ENCODE results near the gene SLC4A2.

The SLC4A2 gene

DNA sequence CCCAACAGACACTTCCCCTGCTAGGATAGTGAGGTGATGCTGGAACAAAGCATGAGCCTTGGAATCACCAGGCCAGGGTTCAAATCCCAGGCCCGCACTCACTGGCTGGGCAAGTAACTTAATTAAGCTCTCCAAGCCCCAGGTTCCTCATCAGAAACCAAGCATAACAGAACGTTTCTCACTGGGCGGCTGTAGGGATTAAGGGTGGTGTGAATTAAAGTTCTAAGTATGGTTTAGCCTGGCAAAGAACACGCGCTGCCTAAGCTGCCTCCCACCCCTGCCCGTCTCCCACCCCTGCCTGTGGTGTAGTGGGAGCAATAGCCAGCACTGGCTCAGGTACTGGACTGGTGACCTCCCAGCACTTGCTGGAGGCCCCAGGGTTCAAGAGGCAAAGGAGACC is 5.6 kb downstream of the SLC4A2 start:
- DNase-seq (ENCODE audit: low spot score in 2 of 2) (no peak), ATAC-seq (replicated peaks; ENCODE audit: extremely low read depth, poor library complexity, severe bottlenecking) (no peak)
- no peak overlapping the region for H3K4me3 Mint-ChIP-seq
- no peaks in the 10 kb centered on the region for H3K27me3 Mint-ChIP-seq
- no peaks in the 10 kb centered on the region for H3K9me3 Mint-ChIP-seq
- peaks cover 26% of the 10 kb centered on the region for H3K36me3 Mint-ChIP-seq (ENCODE audit: insufficient read depth)
- peaks cover 16% of the 10 kb centered on the region for H3K4me1 Mint-ChIP-seq
- H3K27ac Mint-ChIP-seq (ENCODE audit: low read depth): no peak overlapping the region

DNA sequence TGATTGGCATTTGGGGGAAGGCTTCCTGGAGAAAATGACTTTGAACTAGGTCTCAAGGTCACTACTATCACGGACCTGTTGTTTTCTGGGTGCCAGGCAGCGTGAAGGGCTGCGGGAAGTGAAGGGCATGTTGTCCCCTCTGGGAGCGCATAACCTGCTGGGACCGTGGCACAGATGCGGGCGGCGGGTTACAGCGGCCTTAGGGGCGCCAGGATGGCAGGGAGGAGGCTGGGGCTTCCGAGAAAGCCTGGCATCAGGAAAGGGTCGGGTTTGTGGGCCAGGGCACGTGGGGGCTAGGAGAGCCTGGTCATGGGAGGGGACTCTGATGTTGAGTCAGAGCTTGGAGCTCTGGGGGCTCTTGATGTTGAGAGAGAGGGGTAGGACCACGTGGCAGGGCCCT is 6.1 kb downstream of the SLC4A2 start:
- peaks cover 16% of the 10 kb centered on the region for H3K4me1 Mint-ChIP-seq
- no peaks in the 10 kb centered on the region for H3K9me3 Mint-ChIP-seq
- no peaks in the 10 kb centered on the region for H3K27me3 Mint-ChIP-seq
- H3K4me3 Mint-ChIP-seq: no peak overlapping the region
- ATAC-seq (replicated peaks; ENCODE audit: extremely low read depth, poor library complexity, severe bottlenecking) (no peak), DNase-seq (ENCODE audit: low spot score in 2 of 2) (no peak)
- no peak overlapping the region for H3K27ac Mint-ChIP-seq (ENCODE audit: low read depth)
- peaks cover 28% of the 10 kb centered on the region for H3K36me3 Mint-ChIP-seq (ENCODE audit: insufficient read depth)

DNA sequence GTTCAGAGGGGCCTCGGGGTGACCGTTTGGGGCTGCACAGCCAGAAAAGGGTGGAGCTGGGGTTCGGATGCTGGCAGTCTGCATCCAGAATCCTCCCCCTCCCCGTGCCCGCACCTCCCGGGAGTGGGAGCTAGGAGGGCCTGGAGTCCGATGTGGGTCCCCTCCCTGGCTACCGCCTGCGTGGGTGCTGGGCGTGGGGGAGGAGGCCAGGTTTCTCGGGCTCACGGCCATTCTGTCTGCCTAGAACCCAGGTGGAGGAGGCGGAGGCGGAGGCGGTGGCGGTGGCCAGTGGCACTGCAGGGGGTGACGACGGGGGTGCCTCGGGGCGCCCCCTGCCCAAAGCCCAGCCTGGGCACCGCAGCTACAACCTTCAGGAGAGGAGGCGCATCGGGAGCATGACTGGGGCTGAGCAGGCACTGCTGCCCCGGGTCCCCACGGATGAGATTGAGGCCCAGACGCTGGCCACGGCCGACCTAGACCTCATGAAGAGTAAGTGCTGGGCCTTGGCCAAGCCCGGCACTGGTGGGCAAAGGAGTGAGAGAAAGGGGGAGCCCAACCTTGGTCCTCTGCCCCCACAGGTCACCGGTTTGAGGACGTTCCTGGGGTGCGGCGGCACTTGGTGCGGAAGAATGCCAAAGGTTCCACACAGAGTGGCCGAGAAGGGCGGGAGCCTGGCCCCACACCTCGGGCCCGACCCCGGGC is 7.0 kb downstream of the SLC4A2 start:
- Mint-ChIP-seq H3K36me3 (ENCODE audit: insufficient read depth) (peaks cover 28% of the 10 kb centered on the region), H3K4me1 (peaks cover 7% of the 10 kb centered on the region), H3K9me3 (no peaks in the 10 kb centered on the region), H3K27ac (ENCODE audit: low read depth) (no peak overlapping the region), H3K27me3 (no peaks in the 10 kb centered on the region), H3K4me3 (no peak overlapping the region)
- DNase-seq (ENCODE audit: low spot score in 2 of 2): no peak
- no peak for ATAC-seq (replicated peaks; ENCODE audit: extremely low read depth, poor library complexity, severe bottlenecking)

DNA sequence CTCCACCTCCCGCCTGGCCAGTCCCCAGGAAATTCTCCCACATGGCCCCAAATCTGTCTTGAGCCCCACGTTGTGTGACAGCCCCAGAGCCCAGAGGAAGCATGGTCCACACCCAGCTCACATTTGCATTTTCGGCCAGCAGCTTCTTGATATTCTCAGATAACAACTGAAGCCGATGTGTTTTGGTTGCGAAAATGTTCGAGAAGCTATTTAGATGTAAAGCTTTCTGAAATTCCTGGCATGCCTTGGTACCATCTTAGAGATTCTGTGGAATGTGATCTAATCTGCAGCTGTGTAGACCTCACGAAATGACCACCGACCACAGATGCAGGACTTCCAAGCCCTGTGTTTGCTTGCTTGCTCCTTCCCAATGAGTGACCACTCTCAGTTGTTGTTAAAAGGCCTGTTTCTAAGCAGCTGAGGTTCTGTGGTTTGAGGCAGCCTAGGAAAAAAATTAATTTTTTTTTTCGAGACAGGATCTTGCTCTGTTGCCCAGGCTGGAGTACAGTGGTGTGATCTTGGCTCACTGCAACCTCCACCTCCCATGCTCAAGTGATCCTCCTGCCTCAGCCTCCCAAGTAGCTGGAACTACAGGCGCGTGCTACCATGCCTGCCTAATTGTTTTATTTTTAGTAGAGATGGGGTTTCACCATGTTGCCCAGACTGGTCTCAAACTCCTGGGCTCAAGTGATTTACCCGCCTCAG is 8.8 kb downstream of the SLC4A2 start:
- H3K9me3 Mint-ChIP-seq: no peaks in the 10 kb centered on the region
- H3K36me3 Mint-ChIP-seq (ENCODE audit: insufficient read depth): peaks cover 34% of the 10 kb centered on the region
- no peaks in the 10 kb centered on the region for H3K27me3 Mint-ChIP-seq
- H3K4me3 Mint-ChIP-seq: no peak overlapping the region
- no peaks in the 10 kb centered on the region for H3K4me1 Mint-ChIP-seq
- DNase-seq (ENCODE audit: low spot score in 2 of 2): no peak
- H3K27ac Mint-ChIP-seq (ENCODE audit: low read depth): no peak overlapping the region
- ATAC-seq (replicated peaks; ENCODE audit: extremely low read depth, poor library complexity, severe bottlenecking): no peak

DNA sequence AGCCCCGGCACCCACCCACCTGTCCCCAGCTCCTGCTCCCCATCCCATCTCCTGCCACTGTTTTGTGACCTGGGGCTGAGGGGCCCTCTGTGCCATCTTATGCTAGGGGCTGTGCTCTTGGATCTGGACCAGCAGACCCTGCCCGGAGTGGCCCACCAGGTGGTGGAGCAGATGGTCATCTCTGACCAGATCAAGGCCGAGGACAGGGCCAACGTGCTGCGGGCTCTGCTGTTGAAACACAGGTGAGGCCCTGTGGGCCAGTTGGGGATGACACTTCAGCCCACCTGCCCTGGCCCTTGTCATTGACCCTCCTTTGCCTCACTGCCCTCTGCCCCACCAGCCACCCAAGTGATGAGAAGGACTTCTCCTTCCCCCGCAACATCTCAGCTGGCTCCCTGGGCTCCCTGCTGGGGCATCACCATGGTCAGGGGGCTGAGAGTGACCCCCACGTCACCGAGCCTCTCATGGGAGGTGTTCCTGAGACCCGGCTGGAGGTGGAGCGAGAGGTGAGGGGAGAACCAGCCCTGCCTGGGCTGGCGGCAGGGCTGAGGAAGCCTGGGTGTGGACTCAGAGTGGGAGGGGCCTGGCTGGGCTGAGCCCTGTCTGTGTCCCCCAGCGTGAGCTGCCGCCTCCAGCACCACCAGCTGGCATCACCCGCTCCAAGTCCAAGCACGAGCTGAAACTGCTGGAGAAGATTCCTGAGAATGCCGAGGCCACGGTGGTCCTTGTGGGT is 10.6 kb downstream of the SLC4A2 start:
- H3K27me3 Mint-ChIP-seq: no peaks in the 10 kb centered on the region
- no peaks in the 10 kb centered on the region for H3K4me1 Mint-ChIP-seq
- no peak overlapping the region for H3K27ac Mint-ChIP-seq (ENCODE audit: low read depth)
- H3K36me3 Mint-ChIP-seq (ENCODE audit: insufficient read depth): peaks cover 36% of the 10 kb centered on the region
- no peak overlapping the region for H3K4me3 Mint-ChIP-seq
- H3K9me3 Mint-ChIP-seq: no peaks in the 10 kb centered on the region
- DNase-seq (ENCODE audit: low spot score in 2 of 2) (no peak), ATAC-seq (replicated peaks; ENCODE audit: extremely low read depth, poor library complexity, severe bottlenecking) (no peak)

DNA sequence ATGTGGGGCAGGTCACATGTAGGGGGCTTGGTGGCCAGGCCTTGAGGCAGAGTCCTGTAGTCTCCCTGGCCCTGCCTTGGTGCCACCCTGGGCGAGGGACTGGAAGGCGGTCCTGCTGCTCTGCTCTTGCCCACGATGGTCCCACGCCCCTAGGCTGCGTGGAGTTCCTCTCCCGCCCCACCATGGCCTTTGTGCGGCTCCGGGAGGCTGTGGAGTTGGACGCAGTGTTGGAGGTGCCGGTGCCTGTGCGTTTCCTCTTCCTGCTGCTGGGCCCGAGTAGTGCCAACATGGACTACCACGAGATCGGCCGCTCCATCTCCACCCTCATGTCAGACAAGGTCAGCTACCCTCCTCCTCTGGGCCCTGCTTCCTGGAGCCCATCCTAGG is 11.2 kb downstream of the SLC4A2 start:
- Mint-ChIP-seq H3K4me3 (no peak overlapping the region), H3K36me3 (ENCODE audit: insufficient read depth) (peaks cover 37% of the 10 kb centered on the region), H3K9me3 (no peaks in the 10 kb centered on the region), H3K27me3 (no peaks in the 10 kb centered on the region), H3K27ac (ENCODE audit: low read depth) (no peak overlapping the region), H3K4me1 (no peaks in the 10 kb centered on the region)
- ATAC-seq (replicated peaks; ENCODE audit: extremely low read depth, poor library complexity, severe bottlenecking) (no peak), DNase-seq (ENCODE audit: low spot score in 2 of 2) (no peak)

DNA sequence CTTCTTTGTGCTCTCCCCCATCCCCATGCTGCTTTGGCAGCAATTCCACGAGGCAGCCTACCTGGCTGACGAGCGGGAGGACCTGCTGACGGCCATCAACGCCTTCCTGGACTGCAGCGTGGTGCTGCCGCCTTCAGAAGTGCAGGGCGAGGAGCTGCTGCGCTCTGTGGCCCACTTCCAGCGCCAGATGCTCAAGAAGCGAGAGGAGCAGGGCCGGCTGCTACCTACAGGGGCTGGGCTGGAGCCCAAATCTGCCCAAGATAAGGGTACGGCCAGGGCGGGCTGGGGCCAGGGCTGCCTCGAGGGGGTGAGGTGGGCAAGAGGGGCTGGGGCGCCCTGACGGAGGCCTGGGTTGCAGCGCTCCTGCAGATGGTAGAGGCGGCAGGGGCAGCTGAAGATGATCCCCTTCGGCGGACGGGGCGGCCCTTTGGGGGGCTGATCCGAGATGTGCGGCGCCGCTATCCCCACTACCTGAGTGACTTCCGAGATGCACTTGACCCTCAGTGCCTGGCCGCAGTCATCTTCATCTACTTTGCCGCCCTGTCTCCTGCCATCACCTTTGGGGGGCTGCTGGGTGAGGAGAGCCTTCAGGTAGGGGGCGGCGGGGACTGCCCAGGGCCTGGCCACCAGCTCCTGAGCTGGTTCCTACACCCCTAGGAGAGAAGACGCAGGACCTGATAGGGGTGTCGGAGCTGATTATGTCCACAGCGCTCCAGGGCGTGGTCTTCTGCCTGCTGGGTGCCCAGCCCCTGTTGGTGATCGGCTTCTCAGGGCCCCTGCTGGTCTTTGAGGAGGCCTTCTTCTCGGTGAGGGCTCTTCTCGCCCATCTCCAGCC is 11.9 kb downstream of the SLC4A2 start:
- H3K27ac Mint-ChIP-seq (ENCODE audit: low read depth): no peak overlapping the region
- H3K36me3 Mint-ChIP-seq (ENCODE audit: insufficient read depth): peaks cover 35% of the 10 kb centered on the region
- no peak for DNase-seq (ENCODE audit: low spot score in 2 of 2)
- no peaks in the 10 kb centered on the region for H3K27me3 Mint-ChIP-seq
- H3K4me1 Mint-ChIP-seq: no peaks in the 10 kb centered on the region
- ATAC-seq (replicated peaks; ENCODE audit: extremely low read depth, poor library complexity, severe bottlenecking): no peak
- H3K9me3 Mint-ChIP-seq: no peaks in the 10 kb centered on the region
- H3K4me3 Mint-ChIP-seq: no peak overlapping the region

DNA sequence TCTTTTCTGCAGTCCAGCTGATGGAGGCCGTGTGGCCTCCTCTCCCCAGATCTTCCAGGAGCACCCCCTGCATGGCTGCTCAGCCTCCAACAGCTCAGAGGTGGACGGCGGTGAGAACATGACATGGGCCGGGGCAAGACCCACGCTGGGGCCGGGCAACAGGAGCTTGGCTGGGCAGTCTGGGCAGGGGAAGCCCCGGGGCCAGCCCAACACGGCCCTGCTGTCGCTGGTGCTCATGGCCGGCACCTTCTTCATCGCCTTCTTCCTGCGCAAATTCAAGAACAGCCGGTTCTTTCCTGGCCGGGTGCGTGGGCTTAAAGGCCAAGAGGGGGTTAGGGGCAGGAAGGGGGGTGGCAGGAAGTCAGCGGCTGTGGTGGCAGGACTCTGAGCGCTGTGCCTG is 14.6 kb downstream of the SLC4A2 start:
- Mint-ChIP-seq H3K9me3 (no peaks in the 10 kb centered on the region), H3K4me3 (no peak overlapping the region), H3K27me3 (no peaks in the 10 kb centered on the region), H3K36me3 (ENCODE audit: insufficient read depth) (peaks cover 28% of the 10 kb centered on the region), H3K27ac (ENCODE audit: low read depth) (no peak overlapping the region), H3K4me1 (peaks cover 8% of the 10 kb centered on the region)
- DNase-seq (ENCODE audit: low spot score in 2 of 2) (no peak), ATAC-seq (replicated peaks; ENCODE audit: extremely low read depth, poor library complexity, severe bottlenecking) (no peak)

DNA sequence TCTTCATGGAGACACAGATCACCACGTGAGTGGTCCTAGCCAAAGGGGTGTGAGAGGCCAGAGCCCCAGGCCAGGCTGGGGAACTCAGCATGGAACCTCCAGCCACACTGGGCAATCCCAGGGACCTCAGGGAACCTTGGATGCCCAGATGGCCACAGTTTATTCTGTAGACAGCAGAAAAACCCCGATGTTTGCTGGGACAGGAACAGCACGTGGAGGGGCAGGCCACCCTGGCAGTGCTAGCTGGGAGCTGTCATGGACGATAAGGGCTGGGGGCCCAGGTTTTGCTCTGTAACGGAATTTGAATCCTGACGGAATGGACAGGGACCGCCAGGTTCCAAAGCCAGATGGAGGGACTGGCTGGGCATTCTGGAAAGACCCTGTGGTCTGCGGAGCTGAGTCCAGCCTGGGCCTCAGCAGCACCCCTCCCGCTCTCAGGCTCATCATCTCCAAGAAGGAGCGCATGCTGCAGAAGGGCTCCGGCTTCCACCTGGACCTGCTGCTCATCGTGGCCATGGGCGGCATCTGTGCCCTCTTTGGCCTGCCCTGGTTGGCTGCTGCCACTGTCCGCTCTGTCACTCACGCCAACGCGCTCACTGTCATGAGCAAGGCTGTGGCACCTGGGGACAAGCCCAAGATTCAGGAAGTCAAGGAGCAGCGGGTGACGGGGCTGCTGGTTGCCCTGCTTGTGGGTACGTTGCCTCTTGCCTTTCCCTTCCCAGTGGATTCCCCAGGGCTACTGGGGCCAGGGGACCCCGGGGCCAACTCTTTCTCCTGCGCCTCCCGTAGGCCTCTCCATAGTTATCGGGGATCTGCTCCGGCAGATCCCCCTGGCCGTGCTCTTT is 15.7 kb downstream of the SLC4A2 start:
- H3K27ac Mint-ChIP-seq (ENCODE audit: low read depth): no peak overlapping the region

DNA sequence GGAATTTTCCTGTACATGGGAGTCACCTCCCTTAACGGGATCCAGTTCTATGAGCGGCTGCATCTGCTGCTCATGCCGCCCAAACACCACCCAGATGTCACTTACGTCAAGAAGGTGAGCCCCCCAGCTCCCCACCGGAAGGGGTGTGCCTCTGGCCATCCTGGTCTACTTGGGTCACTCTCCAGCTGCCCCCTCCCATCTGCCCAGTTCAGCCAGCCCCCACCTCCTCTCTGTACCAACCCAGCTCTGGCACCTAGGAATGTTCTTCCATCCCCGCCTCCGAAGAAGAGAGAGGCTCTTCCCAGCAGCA is 16.2 kb downstream of the SLC4A2 start:
- Mint-ChIP-seq H3K4me3 (no peak overlapping the region), H3K4me1 (peaks cover 19% of the 10 kb centered on the region), H3K27ac (ENCODE audit: low read depth) (no peak overlapping the region), H3K27me3 (no peaks in the 10 kb centered on the region), H3K9me3 (no peaks in the 10 kb centered on the region), H3K36me3 (ENCODE audit: insufficient read depth) (peaks cover 25% of the 10 kb centered on the region)
- DNase-seq (ENCODE audit: low spot score in 2 of 2) (no peak), ATAC-seq (replicated peaks; ENCODE audit: extremely low read depth, poor library complexity, severe bottlenecking) (no peak)

More for the DNA sequence above, 15.7 kb downstream of the SLC4A2 start:
- ATAC-seq (replicated peaks; ENCODE audit: extremely low read depth, poor library complexity, severe bottlenecking): no peak
- Mint-ChIP-seq H3K36me3 (ENCODE audit: insufficient read depth) (peaks cover 26% of the 10 kb centered on the region), H3K9me3 (no peaks in the 10 kb centered on the region), H3K4me1 (peaks cover 17% of the 10 kb centered on the region), H3K27me3 (no peaks in the 10 kb centered on the region), H3K4me3 (no peak overlapping the region)
- no peak for DNase-seq (ENCODE audit: low spot score in 2 of 2)

DNA sequence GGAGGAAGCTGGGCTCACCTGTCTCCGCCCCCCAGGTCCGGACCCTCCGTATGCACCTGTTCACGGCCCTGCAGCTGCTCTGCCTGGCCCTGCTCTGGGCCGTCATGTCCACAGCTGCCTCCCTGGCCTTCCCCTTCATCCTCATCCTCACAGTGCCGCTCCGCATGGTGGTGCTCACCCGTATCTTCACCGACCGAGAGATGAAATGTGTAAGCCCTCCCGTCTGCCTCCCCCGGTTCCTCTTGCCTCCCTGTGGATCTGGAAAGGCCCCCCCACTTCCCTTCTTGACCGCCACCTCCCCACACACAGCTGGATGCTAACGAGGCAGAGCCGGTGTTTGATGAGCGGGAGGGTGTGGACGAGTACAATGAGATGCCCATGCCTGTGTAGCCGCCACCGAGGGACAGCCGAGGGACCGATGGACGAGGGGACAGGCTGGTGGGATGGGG is 16.6 kb downstream of the SLC4A2 start:
- Mint-ChIP-seq H3K4me1 (peaks cover 19% of the 10 kb centered on the region), H3K27me3 (no peaks in the 10 kb centered on the region), H3K27ac (ENCODE audit: low read depth) (no peak overlapping the region), H3K36me3 (ENCODE audit: insufficient read depth) (peaks cover 26% of the 10 kb centered on the region), H3K9me3 (no peaks in the 10 kb centered on the region), H3K4me3 (no peak overlapping the region)
- ATAC-seq (replicated peaks; ENCODE audit: extremely low read depth, poor library complexity, severe bottlenecking) (no peak), DNase-seq (ENCODE audit: low spot score in 2 of 2) (no peak)
